GM15510 (cell line): ENCODE measurements around the gene CEACAM3.

Source experiments
- POLR2A ChIP-seq: IDR thresholded peaks from 3 replicates; pipeline ENCODE4 v1.6.1; 2011; ENCODE audit warnings: borderline replicate concordance; ENCODE audit not compliant: insufficient read length; ENCODE audit errors: extremely low read depth

The CEACAM3 gene

DNA sequence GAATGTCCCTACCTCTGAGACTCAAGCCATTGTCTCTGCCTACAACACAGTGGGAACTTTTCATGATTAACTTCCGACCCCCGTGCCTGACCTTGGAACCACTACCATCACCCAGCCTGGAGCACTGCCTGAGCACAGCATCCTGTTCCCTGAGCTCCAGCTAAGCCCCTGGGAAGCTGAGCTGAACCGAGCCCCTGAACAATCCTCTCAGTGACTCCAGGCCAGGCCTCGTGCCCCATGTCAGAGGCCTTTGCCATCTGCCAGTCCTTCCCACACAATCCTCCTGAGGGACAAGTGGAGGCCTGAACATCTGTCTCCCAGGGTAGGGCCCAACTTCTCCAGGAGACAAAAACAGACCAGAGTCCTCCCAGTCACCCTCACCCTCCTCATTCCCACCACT, 17.5 kb downstream of the CEACAM3 start:
- no peak for TF ChIP-seq POLR2A

- TF ChIP-seq POLR2A = no peak
Measured at GRCh38 chr19:41815301-41815700, 18.9 kb downstream of the CEACAM3 start.

DNA sequence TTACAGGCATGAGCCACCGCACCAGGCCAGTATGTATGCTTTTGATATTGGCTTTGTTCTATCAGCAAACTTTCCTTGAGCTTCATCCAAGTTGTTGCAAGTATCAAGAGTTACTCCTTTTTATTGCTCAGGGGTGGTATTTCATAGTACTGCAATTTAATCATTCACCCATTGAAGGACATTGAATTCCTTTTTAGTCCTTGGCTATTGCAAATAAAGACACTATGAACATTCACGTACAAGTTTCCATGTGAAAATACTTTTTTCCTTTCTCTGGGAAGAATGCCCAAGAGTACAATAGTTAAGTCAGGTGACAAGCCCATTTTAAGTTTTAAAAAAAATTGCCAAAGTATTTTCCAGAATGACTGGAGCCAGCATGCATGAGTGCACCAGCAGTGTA, 20.4 kb downstream of the CEACAM3 start:
- TF ChIP-seq POLR2A = no peak

DNA sequence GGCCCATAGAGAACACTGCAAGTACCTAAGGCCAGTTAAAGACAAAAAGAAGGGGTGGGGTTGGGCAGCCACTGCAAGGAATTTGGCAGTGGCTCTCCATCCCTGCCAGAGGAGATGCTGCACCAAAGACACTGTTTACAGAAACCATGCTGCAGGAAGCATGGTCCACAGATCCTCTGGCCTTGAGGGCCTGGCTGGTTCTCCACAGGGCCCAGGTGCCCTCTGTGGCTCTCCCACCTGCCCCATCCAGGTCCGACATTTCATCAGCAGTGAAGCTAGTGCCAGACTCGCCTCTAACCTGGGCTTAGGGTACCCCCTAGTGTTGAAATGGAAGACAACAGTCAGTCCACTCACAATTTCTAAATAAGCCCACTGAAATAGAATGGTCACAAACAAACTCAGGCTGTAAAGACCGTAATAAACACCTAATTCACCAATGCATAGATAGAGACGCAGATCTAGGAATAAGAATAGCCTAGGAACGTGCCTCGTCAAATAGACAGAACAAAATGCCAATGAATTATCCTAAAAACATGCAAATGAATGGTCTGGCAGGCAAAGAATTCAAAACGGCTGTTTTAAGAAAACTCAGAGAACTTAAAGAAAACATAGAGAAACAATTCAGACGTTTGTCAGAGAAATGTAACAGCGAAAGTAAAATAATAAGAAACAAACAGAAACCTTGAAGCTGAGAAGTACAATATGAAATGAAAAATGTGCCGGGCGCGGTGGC, 24.8 kb downstream of the CEACAM3 start:
- TF ChIP-seq POLR2A = no peak

GRCh38 chr19:41837981-41838708, 41.8 kb downstream of the CEACAM3 start:
- no peak for TF ChIP-seq POLR2A

GRCh38 chr19:41839211-41839610, 42.8 kb downstream of the CEACAM3 start:
- TF ChIP-seq POLR2A = no peak

DNA sequence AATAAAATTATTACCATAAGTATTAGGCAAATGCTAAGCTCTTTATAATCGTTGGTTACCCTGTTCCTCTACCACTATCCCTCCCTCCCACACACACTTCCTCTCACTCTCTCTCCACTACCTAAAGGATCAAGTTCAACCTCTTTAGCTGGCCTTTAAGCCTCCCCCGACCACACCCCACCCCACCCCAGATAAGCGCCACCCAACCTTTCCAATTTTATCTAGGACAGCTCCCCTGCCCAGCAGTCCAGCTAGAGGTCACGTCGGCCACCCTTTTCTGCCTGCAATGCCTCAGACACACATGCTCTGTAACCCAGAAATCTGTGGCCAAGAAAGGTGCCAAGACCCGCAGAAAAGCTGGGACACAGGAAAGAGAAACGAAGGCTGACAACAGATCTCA, 47.0 kb downstream of the CEACAM3 start:
- TF ChIP-seq POLR2A = no peak

DNA sequence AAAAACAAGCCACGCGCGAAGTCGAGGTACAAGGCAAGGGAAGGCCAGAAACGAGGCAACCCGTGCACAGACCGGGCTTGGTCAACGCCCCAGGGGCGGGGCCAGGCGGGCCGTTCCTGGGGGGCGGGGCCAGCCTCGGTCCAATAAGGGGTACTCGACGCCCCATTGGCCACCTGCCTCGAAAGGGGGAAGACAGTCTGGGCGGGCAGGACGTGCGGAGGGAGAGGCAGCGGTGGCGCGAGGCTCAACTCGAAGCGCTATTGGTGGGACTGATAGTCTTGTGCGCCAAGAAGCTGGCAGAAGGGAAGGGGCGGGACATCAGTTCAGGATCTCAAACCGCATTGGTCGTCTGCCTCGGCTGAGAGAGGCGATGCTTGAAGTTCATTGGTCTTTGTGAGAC, 48.2 kb downstream of the CEACAM3 start, which contains the start of gene LYPD4:
Gene LYPD4 (minus strand): TSS at position 83 of the 400 bp plus-strand sequence. CDS start 5,398 bp downstream, outside the sequence.
- TF ChIP-seq POLR2A = no peak

GRCh38 chr19:41845001-41845050, 48.4 kb downstream of the CEACAM3 start, which contains the start of gene DMRTC2:
DMRTC2 (plus strand) TSS chr19:41845042; CDS start chr19:41847429, 2,387 bp downstream.
- TF ChIP-seq POLR2A = no peak

DNA sequence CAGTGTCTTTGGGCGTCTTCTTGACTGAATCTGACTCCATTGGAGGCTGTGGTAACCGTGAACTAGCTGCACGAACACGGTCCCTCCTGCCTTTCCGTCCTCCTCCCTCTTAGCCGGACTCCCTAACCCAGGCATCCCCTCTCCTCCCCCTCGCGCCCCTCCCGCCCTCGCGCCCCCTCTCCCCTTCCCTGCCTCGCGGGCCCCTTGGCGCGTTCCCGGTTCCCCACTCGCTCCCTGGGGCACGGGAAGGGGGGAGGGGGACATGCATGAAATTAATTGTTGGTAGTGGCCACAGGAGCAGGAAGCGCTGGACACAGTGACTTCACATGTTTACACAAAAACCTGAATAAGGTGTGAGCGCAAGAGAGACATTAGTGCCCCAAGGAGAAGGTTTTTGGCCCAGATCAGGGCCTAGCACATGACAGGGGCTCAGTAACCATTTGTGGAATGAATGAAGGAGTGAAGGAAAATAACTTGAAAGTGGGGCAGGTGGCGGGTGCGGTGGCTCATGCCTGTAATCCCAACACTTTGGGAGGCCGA, 48.7 kb downstream of the CEACAM3 start:
- no peak for TF ChIP-seq POLR2A

DNA sequence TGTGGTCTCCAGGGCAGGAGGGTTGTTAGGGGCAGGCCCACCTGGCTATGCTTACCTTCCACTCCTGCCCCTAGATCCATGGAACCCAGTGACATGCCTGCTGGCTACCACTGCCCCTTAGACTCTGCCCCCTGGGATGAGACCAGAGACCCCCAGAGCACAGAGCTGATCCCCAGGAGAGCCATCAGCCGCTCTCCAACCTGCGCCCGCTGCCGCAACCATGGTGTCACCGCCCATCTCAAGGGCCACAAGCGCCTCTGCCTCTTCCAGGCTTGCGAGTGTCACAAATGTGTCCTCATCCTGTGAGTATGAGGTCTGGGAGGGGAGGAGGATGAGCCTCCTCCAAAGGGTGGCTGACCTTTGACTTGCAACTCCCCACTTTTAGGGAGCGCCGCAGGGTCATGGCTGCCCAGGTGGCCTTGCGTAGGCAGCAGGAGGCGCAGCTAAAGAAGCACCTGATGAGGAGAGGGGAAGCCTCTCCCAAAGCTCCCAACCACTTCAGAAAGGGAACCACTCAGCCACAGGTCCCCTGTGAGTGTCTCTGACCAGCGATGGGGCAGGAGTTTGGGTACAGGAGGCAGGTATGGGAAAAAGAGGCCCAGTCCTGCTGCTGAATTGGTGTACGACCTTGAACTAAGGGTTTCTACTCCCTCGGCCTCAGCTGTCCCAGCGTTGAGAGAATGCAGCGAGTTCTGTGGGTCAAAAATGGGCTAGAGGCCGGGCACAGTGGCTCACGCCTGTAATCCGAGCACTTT, 51.1 kb downstream of the CEACAM3 start:
- no peak for TF ChIP-seq POLR2A

DNA sequence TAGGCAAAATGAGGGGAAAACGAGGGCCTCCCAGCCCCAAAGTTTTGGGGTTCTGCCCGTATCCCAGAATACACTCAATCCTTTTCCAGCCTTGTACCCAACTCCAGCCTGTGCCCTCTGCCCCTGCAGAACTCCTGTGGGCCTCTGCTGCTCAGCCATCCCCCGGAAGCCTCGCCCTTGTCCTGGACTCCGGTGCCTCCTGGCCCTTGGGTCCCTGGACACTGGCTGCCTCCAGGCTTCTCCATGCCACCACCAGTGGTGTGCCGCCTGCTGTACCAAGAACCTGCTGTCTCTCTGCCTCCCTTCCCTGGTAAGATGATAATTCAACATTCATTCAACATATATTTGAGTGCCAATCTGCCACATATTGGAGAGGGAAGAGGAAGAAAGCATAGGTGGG, 52.3 kb downstream of the CEACAM3 start:
- TF ChIP-seq POLR2A = no peak

DNA sequence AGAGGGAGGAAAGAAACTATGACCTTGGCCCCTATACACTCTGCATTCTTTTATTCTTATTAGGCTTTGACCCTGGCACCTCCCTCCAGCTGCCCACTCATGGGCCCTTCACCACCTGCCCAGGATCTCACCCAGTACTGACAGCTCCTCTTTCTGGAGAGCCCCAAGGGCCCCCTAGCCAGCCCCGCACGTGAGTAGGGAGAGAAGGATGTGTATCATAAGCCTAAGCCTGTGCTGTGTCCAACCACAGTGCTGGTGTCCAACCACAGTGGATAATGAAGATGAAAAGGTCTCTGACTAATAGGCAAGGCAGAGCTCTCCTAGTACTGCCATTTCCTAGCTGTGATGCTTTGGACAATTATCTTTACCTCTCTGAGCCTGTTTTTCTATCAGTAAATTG, 52.7 kb downstream of the CEACAM3 start:
- no peak for TF ChIP-seq POLR2A

- no peak for TF ChIP-seq POLR2A
Measured at GRCh38 chr19:41850381-41850780, 54.0 kb downstream of the CEACAM3 start.

DNA sequence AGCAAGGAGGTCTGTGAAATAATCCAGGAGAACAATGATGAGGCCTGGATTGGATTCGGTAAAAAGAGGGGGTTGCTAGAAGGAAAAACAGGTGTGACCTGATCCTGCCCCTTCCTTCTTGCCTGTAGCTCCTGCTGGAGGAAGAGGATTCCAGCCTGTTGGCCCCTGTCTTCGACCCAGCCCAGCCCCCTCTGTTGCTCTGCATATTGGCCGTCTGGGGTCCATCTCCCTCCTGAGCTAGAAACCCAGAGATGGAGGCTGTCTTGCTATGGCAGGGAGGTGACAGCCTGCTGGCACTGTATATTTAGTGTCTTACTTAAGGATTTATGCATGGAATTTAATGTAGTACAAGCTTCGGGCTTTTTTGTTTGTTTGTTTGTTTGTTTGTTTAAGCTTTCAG, 55.1 kb downstream of the CEACAM3 start:
- TF ChIP-seq POLR2A = no peak
